Epithelial cell of proximal tubule (primary cell): Measurements from ENCODE around the gene ITGA2B. TPM values are rescaled to one million over a fixed set of nuclear protein-coding genes. Genes with fewer than 3 reads are reported as not detected.

Source experiments
- DNase-seq: peaks from one replicate; pipeline ENCODE4 v3.0.0-alpha.2; 2011; ENCODE audit warnings: low read depth
- H3K4me3 ChIP-seq: 2 replicates; pipeline ENCODE4 v1.5.1; 2011; ENCODE audit warnings: low read depth, mild to moderate bottlenecking, low read length
- CTCF ChIP-seq: conservative IDR thresholded peaks from 2 replicates; pipeline ENCODE4 v1.5.1; 2012; ENCODE audit warnings: low read depth, mild to moderate bottlenecking, low read length
- total RNA-seq: library from RNA; depleted of rRNA; stranded (reverse); fragments of >200 nt; gene quantifications from 2 replicates; pipeline ENCODE4 v1.2.3, GENCODE V29; 2015

The ITGA2B gene
- total RNA-seq, 1 donor from 2014 or later: 0.81 TPM

GRCh38 chr17:44324571-44325275, 64.7 kb downstream of the ITGA2B start, which contains the start of gene SLC25A39:
TSS of gene SLC25A39 (minus strand) at chr17:44324823. CDS start at chr17:44323562, 1,261 bp downstream.
- H3K4me3 ChIP-seq: peak within 1 kb of the TSS; percentile 80
- DNase-seq: no peak
- no peak for TF ChIP-seq CTCF

DNA sequence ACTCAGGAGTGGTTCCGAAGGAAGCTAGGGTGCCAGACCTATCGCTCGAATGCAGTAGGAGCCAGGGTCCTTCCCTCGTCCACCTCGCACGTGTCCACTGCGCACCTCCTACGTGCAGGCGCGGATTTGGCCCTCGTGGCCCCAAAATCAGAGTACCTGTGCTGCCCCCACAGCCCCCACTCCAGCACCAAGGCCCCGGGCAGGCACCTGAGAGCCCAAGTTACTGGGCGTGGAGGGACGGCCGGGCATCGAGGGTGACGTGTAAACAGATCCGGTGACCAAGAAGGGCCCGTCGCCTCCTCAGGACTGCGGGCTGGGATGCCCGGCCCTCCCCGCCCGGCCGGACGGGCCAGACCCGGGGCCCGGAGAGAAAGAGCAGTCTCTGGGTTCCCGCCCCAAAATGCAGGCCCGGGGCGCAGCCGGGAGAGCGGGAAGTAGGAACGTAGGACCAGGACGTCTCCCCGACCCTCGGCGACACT, 65.3 kb downstream of the ITGA2B start:
- no peak for DNase-seq

DNA sequence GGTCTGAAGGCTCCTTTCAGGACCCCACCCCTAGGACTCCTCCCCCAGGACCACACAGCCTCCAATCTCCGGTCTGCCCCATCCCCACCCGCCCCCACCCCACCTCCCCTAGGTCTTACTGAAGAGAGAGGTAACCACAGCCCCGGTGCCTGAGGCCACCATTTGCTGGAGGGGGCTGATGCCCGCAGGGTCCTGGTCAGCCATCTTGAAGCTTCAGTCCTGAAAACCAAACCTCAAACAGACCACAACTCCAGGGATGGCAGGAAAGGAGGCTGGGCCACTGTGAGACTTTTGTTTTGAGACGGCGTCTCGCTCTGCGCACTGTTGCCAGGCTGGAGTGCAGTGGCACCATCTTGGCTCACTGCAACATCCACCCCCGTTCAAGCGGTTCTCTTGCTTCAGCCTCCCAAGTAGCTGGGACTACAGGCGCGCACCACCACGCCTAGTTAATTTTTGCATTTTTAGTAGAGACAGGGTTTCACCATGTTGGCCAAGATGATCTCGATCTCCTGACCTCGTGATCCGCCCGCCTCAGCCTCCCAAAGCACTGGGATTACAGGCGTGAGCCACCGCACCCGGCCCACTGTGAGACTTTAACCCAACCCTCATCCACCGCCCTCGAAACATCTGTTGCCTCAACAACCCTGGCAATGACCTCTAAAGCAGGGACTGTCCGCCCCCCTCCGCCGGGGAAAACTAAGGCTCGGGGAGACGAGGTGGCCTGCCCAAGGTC, 65.9 kb downstream of the ITGA2B start:
- TF ChIP-seq CTCF: no peak
- no peak for DNase-seq
- H3K4me3 ChIP-seq: peak overlapping the region; percentile 80

More for the DNA sequence above, 65.3 kb downstream of the ITGA2B start:
- no peak for TF ChIP-seq CTCF
- H3K4me3 ChIP-seq: peak overlapping the region; percentile 80

DNA sequence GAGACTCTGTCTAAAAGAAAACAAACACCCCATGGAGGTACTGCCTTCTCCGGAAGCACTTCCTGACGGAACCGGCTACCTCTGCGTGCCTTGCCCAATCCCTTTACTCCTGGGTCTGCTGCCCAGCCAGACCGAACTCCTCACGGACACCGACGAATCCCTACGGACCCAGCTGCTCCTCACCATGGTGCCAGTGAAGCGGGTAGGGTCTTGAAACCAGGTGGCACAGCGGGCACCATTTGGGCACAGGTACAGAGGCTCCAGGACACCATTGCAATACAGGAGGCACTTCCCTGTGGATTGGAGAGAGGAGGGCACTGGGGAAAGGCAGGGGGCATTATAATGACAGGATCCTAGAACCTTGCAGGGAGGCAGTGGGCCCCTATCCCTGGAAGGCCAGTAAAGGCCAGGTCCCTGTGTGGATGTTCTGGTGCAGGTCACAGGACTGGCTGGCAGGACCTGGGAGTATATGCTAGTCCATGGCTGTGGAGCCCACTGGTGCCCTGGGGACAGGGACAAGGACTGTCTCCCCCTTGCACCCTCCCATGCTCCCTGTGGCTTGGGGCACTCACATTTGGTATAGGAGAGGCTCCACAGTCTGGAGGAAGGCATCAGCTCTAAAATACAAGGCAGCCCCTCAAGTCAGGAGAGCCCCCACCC, 67.1 kb downstream of the ITGA2B start:
- no peak for TF ChIP-seq CTCF
- H3K4me3 ChIP-seq: no peak overlapping the region
- DNase-seq: no peak

Other genes starting within 250 kb of the ITGA2B start
- 12.0 and 12.9 TPM in 2 replicates for gene HROB, start 247.7 kb downstream of the ITGA2B start, total RNA-seq
- gene ASB16, start 218.9 kb downstream of the ITGA2B start, total RNA-seq: not detected in 2 replicates
- 19.1 and 26.3 TPM in 2 replicates for gene TMUB2, start 202.7 kb downstream of the ITGA2B start, total RNA-seq
- 40.2 and 61.4 TPM in 2 replicates for gene ATXN7L3, start 189.8 kb downstream of the ITGA2B start, total RNA-seq
- 37.5 and 57.4 TPM in 2 replicates for gene UBTF, start 170.0 kb downstream of the ITGA2B start, total RNA-seq
- not detected in 2 replicates for gene SLC4A1, start 121.5 kb downstream of the ITGA2B start, total RNA-seq
- 0.07 and 2.2 TPM in 2 replicates for gene RUNDC3A, start 81.0 kb downstream of the ITGA2B start, total RNA-seq
- 161 and 197 TPM in 2 replicates for gene SLC25A39, start 64.8 kb downstream of the ITGA2B start, total RNA-seq
- 195 and 567 TPM in 2 replicates for gene GRN, start 44.3 kb downstream of the ITGA2B start, total RNA-seq
- gene FAM171A2, start 25.8 kb downstream of the ITGA2B start, total RNA-seq: 8.0 and 15.0 TPM in 2 replicates
- 12.6 and 13.7 TPM in 2 replicates for gene GPATCH8, start 113.8 kb upstream of the ITGA2B start, total RNA-seq
- gene FZD2, start 167.8 kb upstream of the ITGA2B start, total RNA-seq: 4.1 and 9.2 TPM in 2 replicates